HG03066 (cell line): ENCODE data around the gene KRTAP9-8.
"Not testable (repeated sequence)": the region's sequence is repeated elsewhere in the genome, so short reads cannot be mapped to it uniquely, and the experiment has no call there.

Experiments
- ATAC-seq: cut with Tn5 transposase; IDR thresholded peaks from one replicate; pipeline ENCODE4 v1.9.1; 2021; ENCODE audit warnings: low read depth; ENCODE audit not compliant: unreplicated experiment

Gene KRTAP9-8

DNA sequence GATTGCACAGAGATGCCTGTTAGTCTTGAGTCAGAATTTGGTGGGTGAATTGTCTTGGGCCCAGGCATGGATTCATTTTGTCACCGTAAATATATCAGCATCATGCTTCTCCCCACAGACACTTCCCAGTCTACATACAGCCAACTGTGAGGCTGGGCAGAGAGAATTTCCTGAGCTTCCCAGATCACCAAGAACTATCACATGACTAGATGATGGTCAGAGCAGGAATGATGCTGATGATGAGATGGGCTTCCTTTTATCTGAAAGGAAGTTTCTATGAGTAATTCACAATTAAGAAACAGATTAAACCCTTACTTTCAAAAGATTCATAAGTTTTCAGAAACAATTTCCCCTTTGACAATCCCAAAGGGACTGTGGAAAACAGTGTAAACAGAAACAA, 17.1 kb downstream of the KRTAP9-8 start:
- ATAC-seq = no peak

DNA sequence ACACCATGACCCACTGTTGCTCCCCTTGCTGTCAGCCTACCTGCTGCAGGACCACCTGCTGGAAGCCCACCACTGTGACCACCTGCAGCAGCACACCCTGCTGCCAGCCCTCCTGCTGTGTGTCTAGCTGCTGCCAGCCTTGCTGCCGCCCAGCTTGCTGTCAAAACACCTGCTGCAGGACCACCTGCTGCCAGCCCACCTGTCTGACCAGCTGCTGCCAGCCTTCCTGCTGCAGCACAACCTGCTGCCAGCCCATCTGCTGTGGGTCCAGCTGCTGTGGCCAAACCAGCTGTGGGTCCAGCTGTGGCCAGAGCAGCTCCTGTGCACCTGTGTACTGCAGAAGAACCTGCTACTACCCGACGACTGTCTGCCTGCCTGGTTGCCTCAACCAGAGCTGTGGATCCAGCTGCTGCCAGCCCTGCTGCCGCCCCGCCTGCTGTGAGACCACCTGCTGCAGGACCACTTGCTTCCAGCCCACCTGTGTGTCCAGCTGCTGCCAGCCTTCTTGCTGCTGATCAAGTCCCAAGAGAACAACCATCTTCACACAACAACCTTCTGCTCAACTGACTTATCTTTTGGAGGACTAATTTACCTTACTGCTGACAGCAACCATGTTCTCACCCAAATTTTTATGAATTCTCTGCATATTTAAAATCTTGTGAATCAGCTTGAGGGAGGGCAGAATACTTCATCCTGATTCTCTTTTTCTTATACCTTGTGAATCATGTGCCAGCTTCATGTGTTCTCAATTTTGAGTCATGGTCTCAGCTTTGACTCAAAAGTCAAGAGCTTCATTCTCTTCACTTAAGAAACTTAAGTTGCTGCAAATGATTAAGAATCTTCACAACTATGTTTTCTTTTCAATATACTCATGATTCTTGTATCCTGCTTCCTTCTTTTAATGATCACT, 17.8 kb downstream of the KRTAP9-8 start, which contains the start of gene KRTAP9-9:
TSS of gene KRTAP9-9 (plus strand) at position 4 of the 910 bp plus-strand sequence.
- ATAC-seq = not testable (repeated sequence)

DNA sequence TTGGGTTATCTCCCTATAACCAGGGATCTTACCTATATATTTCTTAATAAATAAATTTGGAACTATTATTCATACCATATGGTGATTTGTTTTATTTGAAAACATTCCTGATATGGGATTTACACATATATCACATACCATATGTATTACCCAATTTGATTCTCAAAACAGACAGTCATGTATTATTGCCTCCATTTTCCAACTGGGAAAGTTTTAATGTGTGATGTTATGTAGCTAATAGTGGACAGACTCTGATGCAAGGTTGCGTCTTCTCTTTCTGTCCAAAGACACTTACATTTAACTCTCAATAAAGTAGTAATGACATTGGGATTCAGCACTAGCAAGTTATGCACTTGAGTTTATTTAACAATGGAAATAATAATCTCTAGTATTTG, 18.5 kb downstream of the KRTAP9-8 start:
- ATAC-seq = no peak

- no peak for ATAC-seq
Measured at GRCh38 chr17:41258406-41258805, 20.6 kb downstream of the KRTAP9-8 start.

DNA sequence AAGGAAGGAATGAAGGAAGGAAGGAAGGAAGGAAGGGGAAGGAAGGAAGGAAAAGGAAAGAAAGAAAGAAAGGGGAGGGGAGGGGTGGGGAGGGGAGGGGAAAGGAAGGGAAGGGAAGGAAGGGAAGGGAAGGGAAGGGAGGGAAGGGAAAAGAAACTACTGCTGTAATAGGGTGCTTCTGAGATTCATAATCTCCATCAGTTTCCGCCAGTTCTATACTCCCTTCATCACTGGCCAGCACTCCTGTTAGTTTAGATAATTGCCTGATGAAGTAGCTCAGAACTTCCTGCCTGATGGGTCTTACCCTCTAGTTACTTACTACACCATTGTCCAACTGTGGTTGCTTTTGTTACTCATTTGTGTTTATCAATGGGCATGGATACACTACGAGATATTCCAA, 25.4 kb downstream of the KRTAP9-8 start:
- ATAC-seq = no peak

- ATAC-seq = no peak
Measured at GRCh38 chr17:41264599-41264998, 26.8 kb downstream of the KRTAP9-8 start.

GRCh38 chr17:41265078-41265477, 27.3 kb downstream of the KRTAP9-8 start, which contains the start of gene KRTAP9-6:
TSS of gene KRTAP9-6 (plus strand) at chr17:41265378. CDS start at chr17:41265378, 0 bp downstream.
- no peak for ATAC-seq

- ATAC-seq = no peak
Measured at GRCh38 chr17:41267711-41268110, 29.9 kb downstream of the KRTAP9-8 start.

DNA sequence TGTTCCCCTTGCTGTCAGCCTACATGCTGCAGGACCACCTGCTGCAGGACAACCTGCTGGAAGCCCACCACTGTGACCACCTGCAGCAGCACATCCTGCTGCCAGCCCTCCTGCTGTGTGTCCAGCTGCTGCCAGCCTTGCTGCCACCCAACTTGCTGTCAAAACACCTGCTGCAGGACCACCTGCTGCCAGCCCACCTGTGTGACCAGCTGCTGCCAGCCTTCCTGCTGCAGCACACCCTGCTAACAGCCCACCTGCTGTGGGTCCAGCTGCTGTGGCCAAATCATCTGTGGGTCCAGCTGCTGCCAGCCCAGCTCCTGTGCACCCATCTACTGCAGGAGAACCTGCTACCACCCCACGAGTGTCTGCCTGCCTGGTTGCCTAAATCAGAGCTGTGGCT, 33.5 kb downstream of the KRTAP9-8 start:
- ATAC-seq = not testable (repeated sequence)

- no peak for ATAC-seq
Measured at GRCh38 chr17:41271858-41272257, 34.1 kb downstream of the KRTAP9-8 start.

- ATAC-seq = not testable (repeated sequence)
Measured at GRCh38 chr17:41275648-41276190, 37.9 kb downstream of the KRTAP9-8 start, which contains the start of gene KRTAP9-7. TSS of gene KRTAP9-7 (plus strand) at chr17:41275698. CDS start at chr17:41275698, 0 bp downstream.

DNA sequence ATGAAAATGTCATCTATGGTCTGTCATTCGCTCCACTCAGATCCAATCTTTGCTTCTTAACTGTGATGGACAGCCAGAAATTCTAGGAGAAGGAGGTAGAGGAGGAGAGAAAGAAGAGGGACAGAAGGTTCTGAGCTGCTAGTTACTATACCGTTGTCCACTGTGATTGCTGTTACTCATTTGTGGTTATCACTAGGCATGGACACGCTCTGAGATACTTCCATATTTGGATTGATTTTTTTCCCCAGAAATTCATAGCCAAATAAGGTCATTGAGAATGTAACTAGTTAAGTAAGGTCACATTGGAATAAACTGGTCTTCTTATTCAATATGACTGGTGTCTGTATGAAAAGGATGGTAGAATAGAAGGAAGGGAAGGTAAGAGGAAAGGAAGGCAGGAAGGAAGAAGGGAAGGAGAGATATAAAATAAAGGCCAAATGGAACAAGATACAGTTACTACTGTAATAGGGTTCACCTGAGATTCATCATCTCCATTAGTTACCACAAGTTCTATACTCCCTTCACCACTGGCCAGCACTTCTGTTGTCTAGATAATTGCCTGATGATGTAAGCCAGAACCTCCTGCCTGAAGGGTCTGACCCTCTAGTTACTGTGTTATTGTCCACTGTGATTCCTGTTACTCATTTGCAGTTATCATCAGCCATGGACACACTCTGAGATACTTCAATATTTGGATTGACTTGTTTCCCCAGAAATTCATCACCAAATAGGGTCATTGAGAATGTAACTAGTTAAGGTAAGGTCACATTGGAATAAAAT, 40.6 kb downstream of the KRTAP9-8 start:
- ATAC-seq = no peak

GRCh38 chr17:41284043-41284442, 46.2 kb downstream of the KRTAP9-8 start:
- ATAC-seq = no peak

DNA sequence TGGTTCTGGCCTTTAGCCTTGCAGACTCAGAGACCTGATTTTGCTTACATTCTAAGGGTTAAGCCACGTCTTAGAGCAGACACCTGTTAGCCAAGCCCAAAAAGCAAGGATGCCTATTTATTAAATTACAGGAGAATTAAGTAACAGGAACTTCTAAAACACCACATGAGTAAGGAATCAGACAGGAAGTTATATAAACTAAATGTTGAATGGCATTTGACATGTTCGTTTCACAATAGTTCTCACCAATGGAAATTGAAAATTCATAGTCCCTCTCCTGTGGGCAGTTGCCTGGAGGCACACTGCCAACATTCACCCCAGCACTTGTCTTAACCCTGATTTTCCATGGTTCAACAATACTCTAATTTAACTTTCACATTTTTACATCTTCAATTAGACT, 46.7 kb downstream of the KRTAP9-8 start:
- no peak for ATAC-seq

DNA sequence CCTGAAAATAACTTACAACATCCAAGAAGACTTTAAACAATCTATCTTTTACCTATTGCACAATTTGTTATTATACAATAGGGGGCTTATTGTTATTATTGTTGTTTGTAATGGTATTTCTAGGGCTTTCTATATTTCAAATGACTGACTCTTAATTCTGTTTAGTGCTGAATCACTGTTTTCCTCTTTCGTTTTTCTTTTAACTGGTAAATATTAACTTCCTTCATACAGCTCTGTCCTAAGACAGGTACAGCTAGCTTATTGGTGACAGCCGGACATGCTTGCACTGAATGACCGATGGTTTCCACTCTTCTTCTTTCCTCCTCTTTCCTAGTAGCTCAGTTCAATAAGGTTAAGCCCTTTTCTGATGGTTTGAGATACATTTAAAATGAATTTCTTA, 49.3 kb downstream of the KRTAP9-8 start:
- no peak for ATAC-seq
